K562 (cell line): Measurements from ENCODE around the gene SYK. TPM values are rescaled to one million over a fixed set of nuclear protein-coding genes. Genes with fewer than 3 reads are reported as not detected.

ENCODE experiments used
- ATAC-seq: fragments of 200-7000 bp; cut with Tn5 transposase; 3 replicates; pipeline ENCODE4 v1.9.1; 2020; ENCODE audit warnings: moderate library complexity
- BruUV-seq: library from RNA; stranded (reverse); fragments of 400-500 nt; replicated peaks from 2 replicates; lab custom pipeline; 2021; lab: Mats Ljungman, UMichigan
- CTCF ChIA-PET: fragments of 300-600 bp; formaldehyde crosslinking; extraction: SDS; loops from one replicate; lab custom pipeline; 2021; ENCODE audit warnings: low intra/inter-chr PET ratio; lab: Yijun Ruan, JAX
- POLR2A ChIA-PET: fragments of 300-600, 350-650 bp; sonication (Branson Sonifier 250); formaldehyde crosslinking; extraction: SDS; loops from one replicate; lab custom pipeline; 2021; ENCODE audit warnings: antibody characterized with exemption, inconsistent platforms; lab: Yijun Ruan, JAX
- DNase-seq, 4 experiments: peaks; one replicate each; pipeline versions ENCODE4 v3.0.0 to v3.0.0-alpha.2; 2011 to 2018; ENCODE audit warnings: low spot score in 3 of 4, mixed read lengths in 3 of 4; ENCODE audit errors: extremely low read depth in 1 of 4
- FAIRE-seq: peaks from 2 replicates; lab custom pipeline; 2011; peaks lifted over from hg19 to GRCh38; lab: Jason Lieb, UNC
- H2AFZ ChIP-seq: 2 replicates; pipeline ENCODE4 v1.6.0; 2011; ENCODE audit warnings: low read depth, low read length, control low read depth, inconsistent platforms
- H3K27ac ChIP-seq: fragments of 200-600 bp; 3 replicates; pipeline ENCODE4 v1.8.0; 2011; ENCODE audit warnings: low read depth, mild to moderate bottlenecking, control low read depth, inconsistent platforms, low read length, moderate library complexity, mixed read lengths; ENCODE audit errors: extremely low read depth
- H3K27me3 ChIP-seq, 2 experiments: fragments of 300-600 bp in 1 of 2; 2 replicates in 1 of 2; 3 replicates in 1 of 2; pipeline versions ENCODE4 v1.6.0 to v1.8.0; 2011; ENCODE audit warnings: inconsistent platforms in 2 of 2, low read length in 2 of 2, mild to moderate bottlenecking in 1 of 2, mixed read lengths in 1 of 2, moderate library complexity in 1 of 2; ENCODE audit not compliant: control insufficient read depth in 2 of 2, insufficient read depth in 2 of 2
- H3K36me3 ChIP-seq: fragments of 300-600 bp; 3 replicates; pipeline ENCODE4 v1.8.0; 2011; ENCODE audit warnings: mild to moderate bottlenecking, low read length, inconsistent platforms; ENCODE audit not compliant: control insufficient read depth, insufficient read depth
- H3K4me1 ChIP-seq, 2 experiments: fragments of 200-600 bp in 1 of 2; replicated peaks in 1 of 2; 2 replicates in 1 of 2; 3 replicates in 1 of 2; pipeline versions ENCODE4 v1.5.1 to v1.8.0; 2011; ENCODE audit warnings: inconsistent platforms in 2 of 2, low read length in 2 of 2, mild to moderate bottlenecking in 1 of 2, mixed read lengths in 1 of 2, moderate library complexity in 1 of 2; ENCODE audit not compliant: control insufficient read depth in 2 of 2, insufficient read depth in 2 of 2
- H3K4me2 ChIP-seq: 2 replicates; pipeline ENCODE4 v1.6.1; 2011; ENCODE audit warnings: low read length, control low read depth, inconsistent platforms, mixed read lengths; ENCODE audit not compliant: insufficient read depth
- H3K4me3 ChIP-seq: fragments of 200-600 bp; sonication (generic), shearing (Covaris generic); 2 replicates; pipeline ENCODE4 v1.5.1; 2016; ENCODE audit warnings: control low read depth, inconsistent platforms
- H3K79me2 ChIP-seq: fragments of 200-600 bp; 3 replicates; pipeline ENCODE4 v1.8.0; 2011; ENCODE audit warnings: low read length, inconsistent platforms; ENCODE audit not compliant: control insufficient read depth, insufficient read depth
- H3K9ac ChIP-seq, 2 experiments: 2 replicates each; pipeline versions ENCODE4 v1.6.0 to v1.6.1; 2011; ENCODE audit warnings: low read depth in 2 of 2, low read length in 2 of 2, control low read depth in 1 of 2, inconsistent platforms in 1 of 2, mild to moderate bottlenecking in 1 of 2, mixed read lengths in 1 of 2; ENCODE audit not compliant: insufficient read depth in 1 of 2
- H3K9me1 ChIP-seq: one replicate; pipeline ENCODE4 v1.6.0; 2011; ENCODE audit warnings: inconsistent platforms, mild to moderate bottlenecking, low read length, moderate library complexity; ENCODE audit not compliant: control insufficient read depth, insufficient read depth
- H3K9me3 ChIP-seq: replicated peaks from 2 replicates; pipeline ENCODE4 v1.5.1; 2011; ENCODE audit warnings: low read depth, low read length, inconsistent platforms; ENCODE audit not compliant: control insufficient read depth, insufficient read depth
- H4K20me1 ChIP-seq: replicated peaks from 2 replicates; pipeline ENCODE4 v1.6.1; 2011; ENCODE audit warnings: low read length, inconsistent platforms, mixed read lengths; ENCODE audit not compliant: control insufficient read depth, insufficient read depth
- ETS1 ChIP-seq: conservative IDR thresholded peaks from 2 replicates; pipeline ENCODE4 v1.6.1; 2011; ENCODE audit warnings: low read depth, mild to moderate bottlenecking, low read length; ENCODE audit not compliant: control insufficient read depth
- MXD1 ChIP-seq: fragments of 250-450 bp; sonication (Bioruptor Pico); IDR thresholded peaks from 2 replicates; pipeline ENCODE4 v1.8.0; 2021; ENCODE audit warnings: borderline replicate concordance, mild to moderate bottlenecking, moderate library complexity; ENCODE audit not compliant: poor library complexity, severe bottlenecking
- NR2C2 ChIP-seq, 2 experiments: fragments of 200-800 bp in 1 of 2; sonication (Bioruptor generic) in 1 of 2; sonication (generic) in 1 of 2; formaldehyde crosslinking in 1 of 2; IDR thresholded peaks; 2 replicates each; pipeline versions ENCODE4 v1.6.1 to v1.8.0; 2016 to 2022; ENCODE audit warnings: mild to moderate bottlenecking in 1 of 2, missing compliant biosample characterization in 1 of 2, missing genetic modification characterization in 1 of 2, missing genetic modification reagents in 1 of 2
- PTTG1 ChIP-seq: fragments of 450-650 bp; IDR thresholded peaks from 2 replicates; pipeline ENCODE4 v1.6.1; 2016; ENCODE audit warnings: low read depth, mild to moderate bottlenecking, missing genetic modification characterization, missing compliant biosample characterization
- SIN3A ChIP-seq, 2 experiments: fragments of 150-350 bp in 1 of 2; IDR thresholded peaks; 2 replicates each; pipeline ENCODE4 v1.6.1; 2011 to 2016; ENCODE audit warnings: borderline replicate concordance in 2 of 2, low read depth in 2 of 2, low read length in 2 of 2, mild to moderate bottlenecking in 2 of 2, moderate library complexity in 2 of 2; ENCODE audit not compliant: control insufficient read depth in 1 of 2
- ZNF740 ChIP-seq, 3 experiments: fragments of 200-800 bp in 1 of 3; sonication (Bioruptor generic) in 1 of 3; sonication (generic) in 1 of 3; formaldehyde crosslinking in 1 of 3; IDR thresholded peaks; 2 replicates each; pipeline versions ENCODE4 v1.6.1 to v1.8.0; 2016 to 2022; ENCODE audit warnings: mild to moderate bottlenecking in 2 of 3, missing compliant biosample characterization in 2 of 3, missing genetic modification characterization in 2 of 3, missing genetic modification reagents in 1 of 3
- WGBS: fragments of 100-300 bp; shearing (Covaris generic); methylation state at CpG from one replicate; pipeline ENCODE4 v1.1.6; 2016; ENCODE audit warnings: low coverage, mixed read lengths; ENCODE audit not compliant: insufficient coverage; ENCODE audit errors: missing lambda C conversion rate; 5-methylcytosine and 5-hydroxymethylcytosine counted together
- in situ Hi-C: fragments of 300-500 bp; cut with MboI; formaldehyde crosslinking; loops from 4 replicates; pipeline ENCODE4 v1.15.0; 2018; ENCODE audit warnings: inconsistent platforms, mixed read lengths
- intact Hi-C: fragments of 100-400 bp; cut with micrococcal nuclease; formaldehyde crosslinking; loops from 2 replicates; pipeline ENCODE4 v1.14.2; 2022
- polyA plus RNA-seq, 8 experiments: library from polyadenylated mRNA; depleted of rRNA in 4 of 8; stranded (reverse) in 5 of 8; unstranded in 3 of 8; fragments of >200 nt; fragmentation: Nextera tagmentation in 2 of 8; fragmentation: Illumina TruSeq in 1 of 8; extraction: Ambion mirVana in 2 of 8; extraction: Trizol in 1 of 8; gene quantifications; 2 replicates each; pipeline versions ENCODE4 v1.2.1 to v1.2.3, GENCODE V29; 2011 to 2014; ENCODE audit warnings: inconsistent platforms in 1 of 8, missing spikeins in 1 of 8
- total RNA-seq, 7 experiments: library from RNA; depleted of rRNA in 6 of 7; stranded (reverse); fragments of >200 nt in 6 of 7; fragmentation: Illumina TruSeq in 2 of 7; extraction: Trizol in 2 of 7; gene quantifications; 2 replicates each; pipeline versions ENCODE4 v1.2.1 to v1.2.3, GENCODE V29; 2011 to 2021; ENCODE audit warnings: low replicate concordance in 1 of 7
- TF ChIP-seq, protein P1 (sequence below): IDR thresholded peaks from 3 replicates; pipeline ENCODE4 v1.6.1; 2011; ENCODE audit warnings: borderline replicate concordance, mild to moderate bottlenecking, moderate library complexity; ENCODE audit not compliant: insufficient read length; ENCODE audit errors: extremely low read depth

SYK gene
- total and polyA plus RNA-seq, 9 of the 15 experiments (the other 6 are each of a cell fraction or from before 2014, with no cell fraction given): 3.9 to 32.7 (median 16.7) TPM

GRCh38 chr9:90929626-90930025, 128.0 kb downstream of the SYK start:
- Histone ChIP-seq H4K20me1 (no peaks in the 10 kb centered on the region), H3K4me3 (no peak overlapping the region), H3K4me2 (no peak overlapping the region), H3K27ac (no peak overlapping the region), H3K9me1 (no peaks in the 10 kb centered on the region), H3K9ac (no peak overlapping the region), H3K36me3 (no peaks in the 10 kb centered on the region), H2AFZ (no peak overlapping the region), H3K4me1 (no peaks in the 10 kb centered on the region), H3K9me3 (no peaks in the 10 kb centered on the region), H3K27me3 (peaks cover 0 to 18% of the 10 kb centered on the region in 2 experiments; a peak in 2 of 5 replicates), H3K79me2 (no peaks in the 10 kb centered on the region)
- ChIA-PET POLR2A (no interaction called here), CTCF (no interaction called here)
- no peak for TF ChIP-seq ETS1
- no peak for TF ChIP-seq SIN3A (IDR thresholded peaks at IDR 0.05; ENCODE audit: borderline replicate concordance in 2 of 2, control insufficient read depth in 1 of 2, low read depth in 2 of 2, low read length in 2 of 2)
- WGBS: 4% methylated on average over 4 of the region's 4 CpGs
- ATAC-seq: no peak
- DNase-seq: no peak
- intact Hi-C loops (no loop called here), in situ Hi-C loops (no loop called here)
- no TSS peak for BruUV-seq
- FAIRE-seq: no peak

- Histone ChIP-seq H3K27ac (no peak overlapping the region), H2AFZ (no peak overlapping the region), H3K79me2 (no peaks in the 10 kb centered on the region), H3K4me2 (no peak overlapping the region), H3K9me3 (no peaks in the 10 kb centered on the region), H3K9ac (no peak overlapping the region), H3K4me1 (no peaks in the 10 kb centered on the region), H3K4me3 (no peak overlapping the region), H3K27me3 (peaks cover 3 to 35% of the 10 kb centered on the region in 2 experiments; a peak in 3 of 5 replicates), H4K20me1 (no peaks in the 10 kb centered on the region), H3K36me3 (no peaks in the 10 kb centered on the region), H3K9me1 (no peaks in the 10 kb centered on the region)
- in situ Hi-C loops (no loop called here), intact Hi-C loops (no loop called here)
- 0% methylated on average over 3 of the region's 3 CpGs for WGBS
- ATAC-seq: no peak
- POLR2A ChIA-PET: no interaction called here
- BruUV-seq: no TSS peak
- DNase-seq: no peak
- CTCF ChIA-PET: no interaction called here
- no peak for FAIRE-seq
- TF ChIP-seq NR2C2 (CRISPR knock-in tag; IDR thresholded peaks at IDR 0.05) (no peak), NR2C2 (tag; IDR thresholded peaks at IDR 0.05) (no peak), ZNF740 (CRISPR knock-in tag; IDR thresholded peaks at IDR 0.05) (no peak), ZNF740 (tag; IDR thresholded peaks at IDR 0.05) (no peak), MXD1 (CRISPR knock-in tag) (no peak), PTTG1 (tag) (no peak)
- TF ChIP-seq, protein P1, sequence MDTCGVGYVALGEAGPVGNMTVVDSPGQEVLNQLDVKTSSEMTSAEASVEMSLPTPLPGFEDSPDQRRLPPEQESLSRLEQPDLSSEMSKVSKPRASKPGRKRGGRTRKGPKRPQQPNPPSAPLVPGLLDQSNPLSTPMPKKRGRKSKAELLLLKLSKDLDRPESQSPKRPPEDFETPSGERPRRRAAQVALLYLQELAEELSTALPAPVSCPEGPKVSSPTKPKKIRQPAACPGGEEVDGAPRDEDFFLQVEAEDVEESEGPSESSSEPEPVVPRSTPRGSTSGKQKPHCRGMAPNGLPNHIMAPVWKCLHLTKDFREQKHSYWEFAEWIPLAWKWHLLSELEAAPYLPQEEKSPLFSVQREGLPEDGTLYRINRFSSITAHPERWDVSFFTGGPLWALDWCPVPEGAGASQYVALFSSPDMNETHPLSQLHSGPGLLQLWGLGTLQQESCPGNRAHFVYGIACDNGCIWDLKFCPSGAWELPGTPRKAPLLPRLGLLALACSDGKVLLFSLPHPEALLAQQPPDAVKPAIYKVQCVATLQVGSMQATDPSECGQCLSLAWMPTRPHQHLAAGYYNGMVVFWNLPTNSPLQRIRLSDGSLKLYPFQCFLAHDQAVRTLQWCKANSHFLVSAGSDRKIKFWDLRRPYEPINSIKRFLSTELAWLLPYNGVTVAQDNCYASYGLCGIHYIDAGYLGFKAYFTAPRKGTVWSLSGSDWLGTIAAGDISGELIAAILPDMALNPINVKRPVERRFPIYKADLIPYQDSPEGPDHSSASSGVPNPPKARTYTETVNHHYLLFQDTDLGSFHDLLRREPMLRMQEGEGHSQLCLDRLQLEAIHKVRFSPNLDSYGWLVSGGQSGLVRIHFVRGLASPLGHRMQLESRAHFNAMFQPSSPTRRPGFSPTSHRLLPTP: no peak
Observed at GRCh38 chr9:90933468-90933867, 131.8 kb downstream of the SYK start.
